SK-N-SH (cell line): ENCODE results near the gene MARCHF3. TPM values are rescaled to one million over a fixed set of nuclear protein-coding genes. Genes with fewer than 3 reads are reported as not detected.

ENCODE experiments used
- CTCF ChIA-PET: fragments of 300-600, 350-600 bp; formaldehyde crosslinking; extraction: SDS; loops from one replicate; lab custom pipeline; 2021; lab: Yijun Ruan, JAX
- POLR2A ChIA-PET: fragments of 350-600 bp; sonication (Branson Sonifier 250); formaldehyde crosslinking; extraction: SDS; loops from one replicate; lab custom pipeline; 2020; ENCODE audit warnings: antibody characterized with exemption, inconsistent platforms; lab: Yijun Ruan, JAX
- DNase-seq: peaks from one replicate; pipeline ENCODE4 v3.0.0; 2012
- H2AFZ ChIP-seq: fragments of 200-600 bp; sonication (generic); 2 replicates; pipeline ENCODE4 v1.8.1; 2016; ENCODE audit warnings: antibody characterized with exemption, mild to moderate bottlenecking, low read depth
- H3F3A ChIP-seq: fragments of 200-600 bp; sonication (generic); replicated peaks from 2 replicates; pipeline ENCODE3; 2016; ENCODE audit warnings: antibody characterized with exemption, mild to moderate bottlenecking; ENCODE audit not compliant: insufficient read depth
- H3K27ac ChIP-seq, 2 experiments: fragments of 200-500 bp in 1 of 2; fragments of 200-600 bp in 1 of 2; sonication (Bioruptor generic) in 1 of 2; sonication (generic), shearing (Covaris generic) in 1 of 2; 2 replicates each; pipeline versions ENCODE4 v1.5.1 to v1.6.1; 2014 to 2016; ENCODE audit warnings: low read depth in 2 of 2, inconsistent platforms in 1 of 2, low read length in 1 of 2, mild to moderate bottlenecking in 1 of 2, mixed read lengths in 1 of 2
- H3K27me3 ChIP-seq: fragments of 200-600 bp; sonication (generic), shearing (Covaris generic); 2 replicates; pipeline ENCODE4 v1.6.1; 2016; ENCODE audit warnings: mixed run types; ENCODE audit not compliant: insufficient read depth
- H3K36me3 ChIP-seq, 2 experiments: fragments of 200-500 bp in 1 of 2; fragments of 200-600 bp in 1 of 2; sonication (Bioruptor generic) in 1 of 2; sonication (generic) in 1 of 2; replicated peaks in 1 of 2; 2 replicates each; pipeline versions ENCODE3 to v1.5.1; 2014 to 2016; ENCODE audit warnings: low read length in 1 of 2, mild to moderate bottlenecking in 1 of 2; ENCODE audit not compliant: insufficient read depth in 2 of 2, control insufficient read depth in 1 of 2
- H3K4me1 ChIP-seq, 2 experiments: fragments of 200-500 bp in 1 of 2; fragments of 200-600 bp in 1 of 2; sonication (Bioruptor generic) in 1 of 2; sonication (generic), shearing (Covaris generic) in 1 of 2; 2 replicates each; pipeline versions ENCODE4 v1.5.1 to v1.6.1; 2014 to 2016; ENCODE audit warnings: low read depth in 1 of 2, low read length in 1 of 2, mixed run types in 1 of 2; ENCODE audit not compliant: insufficient read depth in 2 of 2, control insufficient read depth in 1 of 2
- H3K4me2 ChIP-seq: fragments of 200-600 bp; sonication (generic), shearing (Covaris generic); 2 replicates; pipeline ENCODE4 v1.6.1; 2017; ENCODE audit warnings: mixed run types
- H3K4me3 ChIP-seq, 2 experiments: fragments of 200-500 bp in 1 of 2; fragments of 200-600 bp in 1 of 2; sonication (Bioruptor generic) in 1 of 2; sonication (generic), shearing (Covaris generic) in 1 of 2; 2 replicates each; pipeline versions ENCODE4 v1.5.1 to v1.8.1; 2014 to 2016; ENCODE audit warnings: low read depth in 2 of 2, inconsistent platforms in 1 of 2, low read length in 1 of 2, mild to moderate bottlenecking in 1 of 2, mixed read lengths in 1 of 2, moderate library complexity in 1 of 2
- H3K79me2 ChIP-seq: fragments of 200-600 bp; sonication (generic); 2 replicates; pipeline ENCODE4 v1.8.1; 2017; ENCODE audit warnings: mild to moderate bottlenecking; ENCODE audit not compliant: insufficient read depth
- H3K9ac ChIP-seq: fragments of 200-600 bp; sonication (generic); 2 replicates; pipeline ENCODE4 v1.6.1; 2017; ENCODE audit warnings: mixed run types
- H3K9me2 ChIP-seq: fragments of 200-600 bp; sonication (generic); 2 replicates; pipeline ENCODE4 v1.6.1; 2017; ENCODE audit warnings: mixed run types
- H3K9me3 ChIP-seq: fragments of 200-600 bp; sonication (generic); 2 replicates; pipeline ENCODE4 v1.6.1; 2017; ENCODE audit warnings: mixed run types, mild to moderate bottlenecking, moderate library complexity
- H4K20me1 ChIP-seq: fragments of 200-600 bp; sonication (generic); 2 replicates; pipeline ENCODE4 v1.6.1; 2017; ENCODE audit warnings: mild to moderate bottlenecking, mixed run types; ENCODE audit not compliant: insufficient read depth
- CHD2 ChIP-seq: fragments of 150-350 bp; IDR thresholded peaks from 2 replicates; pipeline ENCODE4 v1.6.1; 2018; ENCODE audit warnings: low read length; ENCODE audit not compliant: partially characterized antibody
- ELF1 ChIP-seq: IDR thresholded peaks from 2 replicates; pipeline ENCODE4 v1.4.0; 2012
- EP300 ChIP-seq, 2 experiments: IDR thresholded peaks; 2 replicates each; pipeline versions ENCODE4 v1.4.0 to v1.6.1; 2012; ENCODE audit warnings: borderline replicate concordance in 1 of 2, low read depth in 1 of 2, low read length in 1 of 2
- FOXJ3 ChIP-seq: sonication (generic); formaldehyde crosslinking; IDR thresholded peaks from 2 replicates; pipeline ENCODE4 v1.5.1; 2020; ENCODE audit warnings: mild to moderate bottlenecking, missing genetic modification reagents
- FOXM1 ChIP-seq: IDR thresholded peaks from 2 replicates; pipeline ENCODE4 v1.4.0; 2012; ENCODE audit warnings: low read depth, mild to moderate bottlenecking
- MXI1 ChIP-seq: IDR thresholded peaks from 2 replicates; pipeline ENCODE4 v1.6.1; 2012; ENCODE audit warnings: mild to moderate bottlenecking, low read depth, low read length, improper control_type of control experiment
- NFIC ChIP-seq: IDR thresholded peaks from 2 replicates; pipeline ENCODE4 v1.4.0; 2012; ENCODE audit warnings: borderline replicate concordance
- NRF1 ChIP-seq: IDR thresholded peaks from 2 replicates; pipeline ENCODE4 v1.6.1; 2012; ENCODE audit warnings: low read depth, mild to moderate bottlenecking, low read length
- PBX3 ChIP-seq: IDR thresholded peaks from 2 replicates; pipeline ENCODE4; 2012
- POLR2AphosphoS5 ChIP-seq: IDR thresholded peaks from 2 replicates; pipeline ENCODE4 v1.6.1; 2012; ENCODE audit warnings: low read depth, low read length
- RFX5 ChIP-seq: IDR thresholded peaks from 2 replicates; pipeline ENCODE4 v1.6.1; 2012; ENCODE audit warnings: mild to moderate bottlenecking, improper control_type of control experiment, low read length
- RXRA ChIP-seq: IDR thresholded peaks from 2 replicates; pipeline ENCODE4 v1.4.0; 2012; ENCODE audit warnings: low read depth, mild to moderate bottlenecking, borderline replicate concordance
- SMC3 ChIP-seq: IDR thresholded peaks from 2 replicates; pipeline ENCODE4 v1.6.1; 2012; ENCODE audit warnings: low read depth, low read length, improper control_type of control experiment
- TAF1 ChIP-seq: IDR thresholded peaks from 2 replicates; pipeline ENCODE4 v1.6.1; 2012; ENCODE audit warnings: low read depth, mild to moderate bottlenecking, low read length, moderate library complexity, borderline replicate concordance
- TCF12 ChIP-seq: IDR thresholded peaks from 2 replicates; pipeline ENCODE4 v1.4.0; 2012
- TEAD4 ChIP-seq: IDR thresholded peaks from 2 replicates; pipeline ENCODE4 v1.4.0; 2012; ENCODE audit warnings: mild to moderate bottlenecking, borderline replicate concordance; ENCODE audit not compliant: insufficient read depth
- USF2 ChIP-seq: fragments of 150-350 bp; IDR thresholded peaks from 2 replicates; pipeline ENCODE4 v1.6.1; 2017; ENCODE audit warnings: antibody characterized with exemption, low read length, low read depth, borderline replicate concordance
- YY1 ChIP-seq: IDR thresholded peaks from 2 replicates; pipeline ENCODE4 v1.4.0; 2012; ENCODE audit warnings: low read depth, mild to moderate bottlenecking
- WGBS: methylation state at CpG from one replicate; pipeline ENCODE4 v1.1.6; 2017; ENCODE audit warnings: low lambda C conversion rate; 5-methylcytosine and 5-hydroxymethylcytosine counted together
- polyA plus RNA-seq, 3 experiments: library from polyadenylated mRNA; depleted of rRNA; stranded (reverse); fragments of >200 nt; gene quantifications; 2 replicates each; pipeline ENCODE4 v1.2.3, GENCODE V29; 2012
- TF ChIP-seq, protein P1 (sequence below): IDR thresholded peaks from 2 replicates; pipeline ENCODE4 v1.4.0; 2012; ENCODE audit warnings: low read depth, borderline replicate concordance

The MARCHF3 gene
- polyA plus RNA-seq, 1 of the 3 experiments (the other 2 are of a cell fraction), result 21.5 TPM

DNA sequence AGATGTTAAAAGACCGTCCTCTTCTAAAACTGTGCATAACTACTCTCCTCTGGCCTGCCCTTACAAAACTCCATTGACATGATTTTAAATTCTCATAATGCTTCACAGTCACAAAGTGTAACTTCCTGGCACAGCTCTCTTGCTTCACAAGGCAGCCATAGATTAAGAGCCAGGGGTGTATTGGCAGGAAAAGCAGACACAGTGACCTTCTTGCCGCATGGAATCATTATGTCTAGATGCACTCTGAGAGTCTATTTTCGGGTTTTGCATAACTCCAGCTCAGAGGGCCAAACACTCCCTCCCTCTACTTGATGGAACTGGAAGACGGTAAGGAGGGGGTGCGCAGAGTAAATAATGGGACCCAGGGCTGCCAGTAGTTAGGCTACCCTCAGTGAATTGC, 110.1 kb downstream of the MARCHF3 start:
- Histone ChIP-seq H3K27me3 (no peaks in the 10 kb centered on the region), H3K9me2 (no peaks in the 10 kb centered on the region), H2AFZ (no peak overlapping the region), H3K36me3 (peaks cover 0 to 3% of the 10 kb centered on the region in 2 experiments), H3K4me1 (peaks cover 0 to 49% of the 10 kb centered on the region in 2 experiments; a peak in 2 of 4 replicates), H3K9me3 (no peaks in the 10 kb centered on the region), H3K4me2 (no peak overlapping the region), H4K20me1 (no peaks in the 10 kb centered on the region), H3K79me2 (no peaks in the 10 kb centered on the region; the same call in 1 of the 2 replicates), H3K27ac (peak overlapping the region in 1 of 2 experiments; percentile 97; a peak in 2 of 4 replicates)
- POLR2A ChIA-PET, result no interaction called here
- 89% methylated on average over 5 of the region's 5 CpGs for WGBS
- CTCF ChIA-PET, result interaction anchor here (0.9 kb wide), 1 partner anchor 75 kb away, joined by 3 read pairs; no protein-coding TSS in a partner anchor
- no peak for DNase-seq
- TF ChIP-seq, protein P1, sequence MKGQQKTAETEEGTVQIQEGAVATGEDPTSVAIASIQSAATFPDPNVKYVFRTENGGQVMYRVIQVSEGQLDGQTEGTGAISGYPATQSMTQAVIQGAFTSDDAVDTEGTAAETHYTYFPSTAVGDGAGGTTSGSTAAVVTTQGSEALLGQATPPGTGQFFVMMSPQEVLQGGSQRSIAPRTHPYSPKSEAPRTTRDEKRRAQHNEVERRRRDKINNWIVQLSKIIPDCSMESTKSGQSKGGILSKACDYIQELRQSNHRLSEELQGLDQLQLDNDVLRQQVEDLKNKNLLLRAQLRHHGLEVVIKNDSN, result no peak
- TF ChIP-seq NFIC (no peak), RFX5 (no peak), TCF12 (no peak), FOXM1 (no peak), NRF1 (no peak)
- TF ChIP-seq, all 33 proteins: peak for 0
- Histone ChIP-seq H3K9ac (no peak overlapping the region), H3F3A (peaks cover 9% of the 10 kb centered on the region), H3K4me3 (no peak overlapping the region)

GRCh38 chr5:126919566-126919965, 110.8 kb downstream of the MARCHF3 start:
- H3K79me2 ChIP-seq, result no peaks in the 10 kb centered on the region; the same call in 1 of the 2 replicates
- H4K20me1 ChIP-seq, result no peaks in the 10 kb centered on the region
- no peak overlapping the region for H3K4me3 ChIP-seq
- DNase-seq, result no peak
- H3K4me1 ChIP-seq, result peaks cover 0 to 53% of the 10 kb centered on the region in 2 experiments; a peak in 2 of 4 replicates
- H3K36me3 ChIP-seq, result peaks cover 0 to 7% of the 10 kb centered on the region in 2 experiments
- 97% methylated on average over 7 of the region's 7 CpGs for WGBS
- CTCF ChIA-PET, result no interaction called here
- no peaks in the 10 kb centered on the region for H3K27me3 ChIP-seq
- TF ChIP-seq PBX3 (no peak), RXRA (no peak), TAF1 (no peak), FOXJ3 (CRISPR knock-in tag) (no peak), NFIC (no peak), MXI1 (no peak), TEAD4 (no peak), ELF1 (no peak), EP300 (IDR thresholded peaks at IDR 0.05; ENCODE audit: borderline replicate concordance in 1 of 2, low read depth in 1 of 2, low read length in 1 of 2) (no peak), YY1 (no peak), TCF12 (no peak), POLR2AphosphoS5 (no peak), USF2 (no peak), CHD2 (no peak), SMC3 (no peak)
- TF ChIP-seq, all 33 proteins: peak for 0
- H3F3A ChIP-seq, result peaks cover 9% of the 10 kb centered on the region
- H3K27ac ChIP-seq, result peak overlapping the region in 1 of 2 experiments; percentile 97; a peak in 2 of 4 replicates
- no peaks in the 10 kb centered on the region for H3K9me3 ChIP-seq
- H3K9ac ChIP-seq, result no peak overlapping the region
- no peak overlapping the region for H2AFZ ChIP-seq
- POLR2A ChIA-PET, result no interaction called here
- no peak overlapping the region for H3K4me2 ChIP-seq
- H3K9me2 ChIP-seq, result no peaks in the 10 kb centered on the region
